HepG2 (cell line): ENCODE measurements around the gene PLK3. TPM values are rescaled to one million over a fixed set of nuclear protein-coding genes. Genes with fewer than 3 reads are reported as not detected.

Source experiments
- AKAP8 ChIP-seq: sonication (generic); formaldehyde crosslinking; IDR thresholded peaks from 2 replicates; pipeline ENCODE4 v1.5.1; 2020; ENCODE audit warnings: mild to moderate bottlenecking, missing genetic modification reagents
- BRF2 ChIP-seq: sonication (generic); formaldehyde crosslinking; IDR thresholded peaks from 2 replicates; pipeline ENCODE4 v1.8.1; 2022; ENCODE audit warnings: mild to moderate bottlenecking, missing genetic modification reagents
- ETS1 ChIP-seq: sonication (generic); formaldehyde crosslinking; IDR thresholded peaks from 2 replicates; pipeline ENCODE4 v1.4.0; 2020; ENCODE audit warnings: missing genetic modification reagents
- GTF3A ChIP-seq: sonication (generic); formaldehyde crosslinking; conservative IDR thresholded peaks from 2 replicates; pipeline ENCODE4 v1.4.0; 2020; ENCODE audit warnings: mild to moderate bottlenecking, missing genetic modification reagents
- JUND ChIP-seq: sonication (generic); formaldehyde crosslinking; IDR thresholded peaks from 2 replicates; pipeline ENCODE4 v1.8.0; 2022; ENCODE audit warnings: mild to moderate bottlenecking, missing genetic modification reagents
- MAX ChIP-seq: IDR thresholded peaks from 2 replicates; pipeline ENCODE4 v1.6.1; 2012; ENCODE audit warnings: inconsistent platforms
- NAIF1 ChIP-seq: sonication (generic); formaldehyde crosslinking; IDR thresholded peaks from 2 replicates; pipeline ENCODE4 v1.5.0; 2020; ENCODE audit warnings: mild to moderate bottlenecking, missing genetic modification reagents, borderline replicate concordance
- NKX3-1 ChIP-seq: sonication (generic); formaldehyde crosslinking; IDR thresholded peaks from 2 replicates; pipeline ENCODE4 v1.5.0; 2020; ENCODE audit warnings: missing genetic modification reagents
- NR2F6 ChIP-seq, 2 experiments: IDR thresholded peaks; 2 replicates each; pipeline ENCODE4 v1.6.1; 2016; ENCODE audit warnings: antibody characterized with exemption in 1 of 2, mild to moderate bottlenecking in 1 of 2
- RNF219 ChIP-seq: sonication (generic); formaldehyde crosslinking; IDR thresholded peaks from 2 replicates; pipeline ENCODE4 v1.5.0; 2020; ENCODE audit warnings: mild to moderate bottlenecking, missing genetic modification reagents
- SRSF1 ChIP-seq: fragments of 200-400 bp; formaldehyde crosslinking; optimal IDR thresholded peaks from 2 replicates; pipeline ENCODE3; 2017; ENCODE audit warnings: mild to moderate bottlenecking, low read depth, low read length, moderate library complexity
- ZEB1 ChIP-seq: IDR thresholded peaks from 2 replicates; pipeline ENCODE4 v1.6.1; 2012; ENCODE audit warnings: mild to moderate bottlenecking, low read depth, inconsistent platforms; ENCODE audit not compliant: insufficient replicate concordance
- ZNF446 ChIP-seq: sonication (generic); formaldehyde crosslinking; IDR thresholded peaks from 2 replicates; pipeline ENCODE4 v1.5.0; 2020; ENCODE audit warnings: mild to moderate bottlenecking, missing genetic modification reagents
- ZNF7 ChIP-seq: IDR thresholded peaks from 2 replicates; pipeline ENCODE4 v1.6.1; 2016; ENCODE audit warnings: missing biosample characterization, missing genetic modification reagents
- polyA plus RNA-seq, 8 experiments: library from polyadenylated mRNA; depleted of rRNA in 3 of 8; stranded (reverse) in 7 of 8; unstranded in 1 of 8; fragments of >200 nt; fragmentation: Illumina TruSeq in 4 of 8; extraction: Trizol in 4 of 8; gene quantifications; 2 replicates each; pipeline versions ENCODE4 v1.2.1 to v1.2.3, GENCODE V29; 2011 to 2016; ENCODE audit warnings: low read depth in 4 of 8, missing spikeins in 1 of 8, mixed read lengths in 1 of 8; ENCODE audit not compliant: insufficient read depth in 1 of 8
- total RNA-seq, 5 experiments: library from RNA; depleted of rRNA; stranded (reverse); fragments of >200 nt; fragmentation: Illumina TruSeq; extraction: Trizol; gene quantifications; 2 replicates each; pipeline ENCODE4 v1.2.3, GENCODE V29; 2016; ENCODE audit warnings: low read depth in 1 of 5
- TF ChIP-seq, protein P1 (sequence below): sonication (generic); formaldehyde crosslinking; IDR thresholded peaks from 2 replicates; pipeline ENCODE4; 2020; ENCODE audit warnings: missing genetic modification reagents, mild to moderate bottlenecking, borderline replicate concordance
- TF ChIP-seq, protein P2 (sequence below): IDR thresholded peaks from 2 replicates; pipeline ENCODE4 v1.6.1; 2018; ENCODE audit warnings: missing genetic modification reagents
- TF ChIP-seq, protein P3 (sequence below): sonication (generic); formaldehyde crosslinking; IDR thresholded peaks from 2 replicates; pipeline ENCODE4 v1.4.0; 2020; ENCODE audit warnings: mild to moderate bottlenecking, missing genetic modification reagents, borderline replicate concordance

Gene PLK3
- total and polyA plus RNA-seq, 2 of the 13 experiments (the other 11 are each of a cell fraction or from before 2014, with no cell fraction given): 9.8 to 16.9 TPM

- 0 out of 2 replicates have a peak, but pooled peaks have one; percentile 73 for TF ChIP-seq AKAP8
- no peak for TF ChIP-seq ETS1 (CRISPR knock-in tag)
- no peak for TF ChIP-seq ZNF7 (CRISPR knock-in tag)
- TF ChIP-seq, protein P1, sequence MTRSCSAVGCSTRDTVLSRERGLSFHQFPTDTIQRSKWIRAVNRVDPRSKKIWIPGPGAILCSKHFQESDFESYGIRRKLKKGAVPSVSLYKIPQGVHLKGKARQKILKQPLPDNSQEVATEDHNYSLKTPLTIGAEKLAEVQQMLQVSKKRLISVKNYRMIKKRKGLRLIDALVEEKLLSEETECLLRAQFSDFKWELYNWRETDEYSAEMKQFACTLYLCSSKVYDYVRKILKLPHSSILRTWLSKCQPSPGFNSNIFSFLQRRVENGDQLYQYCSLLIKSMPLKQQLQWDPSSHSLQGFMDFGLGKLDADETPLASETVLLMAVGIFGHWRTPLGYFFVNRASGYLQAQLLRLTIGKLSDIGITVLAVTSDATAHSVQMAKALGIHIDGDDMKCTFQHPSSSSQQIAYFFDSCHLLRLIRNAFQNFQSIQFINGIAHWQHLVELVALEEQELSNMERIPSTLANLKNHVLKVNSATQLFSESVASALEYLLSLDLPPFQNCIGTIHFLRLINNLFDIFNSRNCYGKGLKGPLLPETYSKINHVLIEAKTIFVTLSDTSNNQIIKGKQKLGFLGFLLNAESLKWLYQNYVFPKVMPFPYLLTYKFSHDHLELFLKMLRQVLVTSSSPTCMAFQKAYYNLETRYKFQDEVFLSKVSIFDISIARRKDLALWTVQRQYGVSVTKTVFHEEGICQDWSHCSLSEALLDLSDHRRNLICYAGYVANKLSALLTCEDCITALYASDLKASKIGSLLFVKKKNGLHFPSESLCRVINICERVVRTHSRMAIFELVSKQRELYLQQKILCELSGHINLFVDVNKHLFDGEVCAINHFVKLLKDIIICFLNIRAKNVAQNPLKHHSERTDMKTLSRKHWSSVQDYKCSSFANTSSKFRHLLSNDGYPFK: peak; percentile 98
- TF ChIP-seq NKX3-1 (CRISPR knock-in tag): no peak
- TF ChIP-seq NR2F6 (IDR thresholded peaks at IDR 0.05): peak; percentile 65
- peak; percentile 41 for TF ChIP-seq NR2F6 (CRISPR knock-in tag; IDR thresholded peaks at IDR 0.05)
- TF ChIP-seq BRF2 (CRISPR knock-in tag): no peak
- peak; percentile 45 for TF ChIP-seq ZEB1
- TF ChIP-seq ZNF446 (CRISPR knock-in tag): no peak
- no peak for TF ChIP-seq RNF219 (CRISPR knock-in tag)
- no peak for TF ChIP-seq SRSF1
- TF ChIP-seq NAIF1 (CRISPR knock-in tag): 0 out of 2 replicates have a peak, but pooled peaks have one; percentile 25
- TF ChIP-seq, protein P2, sequence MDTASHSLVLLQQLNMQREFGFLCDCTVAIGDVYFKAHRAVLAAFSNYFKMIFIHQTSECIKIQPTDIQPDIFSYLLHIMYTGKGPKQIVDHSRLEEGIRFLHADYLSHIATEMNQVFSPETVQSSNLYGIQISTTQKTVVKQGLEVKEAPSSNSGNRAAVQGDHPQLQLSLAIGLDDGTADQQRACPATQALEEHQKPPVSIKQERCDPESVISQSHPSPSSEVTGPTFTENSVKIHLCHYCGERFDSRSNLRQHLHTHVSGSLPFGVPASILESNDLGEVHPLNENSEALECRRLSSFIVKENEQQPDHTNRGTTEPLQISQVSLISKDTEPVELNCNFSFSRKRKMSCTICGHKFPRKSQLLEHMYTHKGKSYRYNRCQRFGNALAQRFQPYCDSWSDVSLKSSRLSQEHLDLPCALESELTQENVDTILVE (CRISPR knock-in tag): no peak
- TF ChIP-seq, protein P3, sequence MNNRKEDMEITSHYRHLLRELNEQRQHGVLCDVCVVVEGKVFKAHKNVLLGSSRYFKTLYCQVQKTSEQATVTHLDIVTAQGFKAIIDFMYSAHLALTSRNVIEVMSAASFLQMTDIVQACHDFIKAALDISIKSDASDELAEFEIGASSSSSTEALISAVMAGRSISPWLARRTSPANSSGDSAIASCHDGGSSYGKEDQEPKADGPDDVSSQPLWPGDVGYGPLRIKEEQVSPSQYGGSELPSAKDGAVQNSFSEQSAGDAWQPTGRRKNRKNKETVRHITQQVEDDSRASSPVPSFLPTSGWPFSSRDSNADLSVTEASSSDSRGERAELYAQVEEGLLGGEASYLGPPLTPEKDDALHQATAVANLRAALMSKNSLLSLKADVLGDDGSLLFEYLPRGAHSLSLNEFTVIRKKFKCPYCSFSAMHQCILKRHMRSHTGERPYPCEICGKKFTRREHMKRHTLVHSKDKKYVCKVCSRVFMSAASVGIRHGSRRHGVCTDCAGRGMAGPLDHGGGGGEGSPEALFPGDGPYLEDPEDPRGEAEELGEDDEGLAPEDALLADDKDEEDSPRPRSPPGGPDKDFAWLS (CRISPR knock-in tag): no peak
- TF ChIP-seq JUND (CRISPR knock-in tag): 0 out of 2 replicates have a peak, but pooled peaks have one; percentile 3
- TF ChIP-seq MAX: no peak
- TF ChIP-seq GTF3A (CRISPR knock-in tag): no peak
Observed at GRCh38 chr1:44808063-44808937, 8.1 kb downstream of the PLK3 start, which contains the start of gene BTBD19 (continued).
